Ishikawa (cell line): ENCODE results near the gene TNS3.

Experiments used
- CEBPB ChIP-seq: IDR thresholded peaks from 2 replicates; pipeline ENCODE4 v1.6.1; 2012
- CREB1 ChIP-seq: IDR thresholded peaks from 2 replicates; pipeline ENCODE4 v1.6.1; 2012; ENCODE audit warnings: low read depth
- EGR1 ChIP-seq: IDR thresholded peaks from 2 replicates; pipeline ENCODE4 v1.6.1; 2012
- EP300 ChIP-seq: IDR thresholded peaks from 2 replicates; pipeline ENCODE4 v1.6.1; 2012; ENCODE audit warnings: borderline replicate concordance
- FOXM1 ChIP-seq: IDR thresholded peaks from 2 replicates; pipeline ENCODE4 v1.6.1; 2012; ENCODE audit warnings: low read depth, borderline replicate concordance
- MAX ChIP-seq: IDR thresholded peaks from 2 replicates; pipeline ENCODE4 v1.6.1; 2012
- NFIC ChIP-seq: IDR thresholded peaks from 2 replicates; pipeline ENCODE4 v1.6.1; 2012
- RAD21 ChIP-seq: IDR thresholded peaks from 2 replicates; pipeline ENCODE4 v1.6.1; 2012; ENCODE audit warnings: low read depth
- REST ChIP-seq: IDR thresholded peaks from 2 replicates; pipeline ENCODE4 v1.6.1; 2012; ENCODE audit warnings: low read depth, mild to moderate bottlenecking
- TAF1 ChIP-seq: IDR thresholded peaks from 2 replicates; pipeline ENCODE4 v1.6.1; 2012; ENCODE audit warnings: low read depth, mild to moderate bottlenecking
- TCF12 ChIP-seq: IDR thresholded peaks from 2 replicates; pipeline ENCODE4 v1.6.1; 2012; ENCODE audit warnings: low read depth
- TEAD4 ChIP-seq: IDR thresholded peaks from 2 replicates; pipeline ENCODE4 v1.6.1; 2012
- USF1 ChIP-seq: IDR thresholded peaks from 2 replicates; pipeline ENCODE4 v1.6.1; 2012
- YY1 ChIP-seq: IDR thresholded peaks from 2 replicates; pipeline ENCODE4 v1.6.1; 2012; ENCODE audit warnings: low read depth
- ZBTB7A ChIP-seq: IDR thresholded peaks from 2 replicates; pipeline ENCODE4 v1.6.1; 2012; ENCODE audit warnings: low read depth

Gene TNS3

GRCh38 chr7:47458486-47458885, 123.4 kb downstream of the TNS3 start:
- TF ChIP-seq RAD21 (no peak), CEBPB (no peak), MAX (no peak), YY1 (no peak), REST (no peak), TEAD4 (no peak), TCF12 (no peak)

- TF ChIP-seq TEAD4 (no peak), TCF12 (no peak), EGR1 (peak; percentile 65)
Measured at GRCh38 chr7:47458057-47458456, 123.9 kb downstream of the TNS3 start.

- no peak for TF ChIP-seq NFIC
- no peak for TF ChIP-seq EGR1
- TF ChIP-seq YY1, result no peak
- no peak for TF ChIP-seq REST
- TF ChIP-seq CREB1, result no peak
- no peak for TF ChIP-seq FOXM1
- no peak for TF ChIP-seq TAF1
- no peak for TF ChIP-seq MAX
- no peak for TF ChIP-seq ZBTB7A
- no peak for TF ChIP-seq USF1
Measured at GRCh38 chr7:47456210-47456955, 125.5 kb downstream of the TNS3 start.

- TF ChIP-seq USF1 (no peak), EP300 (no peak), TEAD4 (no peak), ZBTB7A (no peak), CEBPB (no peak), MAX (no peak), FOXM1 (no peak), NFIC (no peak), EGR1 (no peak), TAF1 (no peak), YY1 (no peak), TCF12 (no peak), REST (no peak), RAD21 (no peak), CREB1 (no peak)
Measured at GRCh38 chr7:47455872-47456185, 126.1 kb downstream of the TNS3 start.
